GM12878 (cell line): ENCODE results near the gene MGAT4B. TPM values are rescaled to one million over a fixed set of nuclear protein-coding genes. Genes with fewer than 3 reads are reported as not detected.

Source experiments
- ATAC-seq: fragments of 200-7000 bp; cut with Tn5 transposase; 3 replicates; pipeline ENCODE4 v1.9.1; 2020; ENCODE audit warnings: mild to moderate bottlenecking, moderate library complexity
- BruUV-seq: library from RNA; stranded (reverse); fragments of 400-500 nt; replicated peaks from 2 replicates; lab custom pipeline; 2021; lab: Mats Ljungman, UMichigan
- CTCF ChIA-PET: fragments of 300-600 bp; sonication (Branson Sonifier 250); formaldehyde crosslinking; extraction: SDS; loops from one replicate; lab custom pipeline; 2021; ENCODE audit warnings: inconsistent platforms; lab: Yijun Ruan, JAX
- POLR2A ChIA-PET: fragments of 350-600 bp; formaldehyde crosslinking; extraction: SDS; loops from one replicate; lab custom pipeline; 2021; ENCODE audit warnings: inconsistent platforms; lab: Charles Lee
- RAD21 ChIA-PET: fragments of 300-600 bp; sonication (Branson Sonifier 250); formaldehyde crosslinking; loops from one replicate; lab custom pipeline; 2023; ENCODE audit warnings: antibody characterized with exemption; ENCODE audit not compliant: unreplicated experiment; lab: Charles Lee
- SMC1A ChIA-PET: fragments of 300-600 bp; sonication (Branson Sonifier 250); formaldehyde crosslinking; loops from one replicate; lab custom pipeline; 2023; ENCODE audit not compliant: unreplicated experiment, uncharacterized antibody; lab: Charles Lee
- DNase-seq: peaks from one replicate; pipeline ENCODE4 v3.0.0-alpha.2; 2011; ENCODE audit warnings: low read depth, low spot score
- FAIRE-seq: peaks from 3 replicates; lab custom pipeline; 2011; peaks lifted over from hg19 to GRCh38; lab: Jason Lieb, UNC
- H2AFZ ChIP-seq: 2 replicates; pipeline ENCODE4 v1.6.0; 2011; ENCODE audit warnings: low read depth, low read length, control low read depth; ENCODE audit not compliant: control insufficient read depth
- H3K27ac ChIP-seq: 2 replicates; pipeline ENCODE4 v1.5.1; 2011; ENCODE audit warnings: control low read depth; ENCODE audit not compliant: control insufficient read depth, insufficient read depth
- H3K27me3 ChIP-seq, 2 experiments: replicated peaks in 1 of 2; 2 replicates each; pipeline versions ENCODE4 v1.6.0 to v1.6.1; 2011; ENCODE audit warnings: low read length in 1 of 2; ENCODE audit not compliant: control insufficient read depth in 2 of 2, insufficient read depth in 2 of 2
- H3K36me3 ChIP-seq, 2 experiments: 2 replicates each; pipeline ENCODE4 v1.5.1; 2011; ENCODE audit warnings: low read length in 1 of 2; ENCODE audit not compliant: control insufficient read depth in 2 of 2, insufficient read depth in 2 of 2
- H3K4me1 ChIP-seq: 2 replicates; pipeline ENCODE4 v1.6.1; 2011; ENCODE audit warnings: mild to moderate bottlenecking, low read length, moderate library complexity, mixed read lengths; ENCODE audit not compliant: control insufficient read depth, insufficient read depth
- H3K4me2 ChIP-seq: 2 replicates; pipeline ENCODE4 v1.6.0; 2011; ENCODE audit warnings: control low read depth; ENCODE audit not compliant: control insufficient read depth, insufficient read depth
- H3K4me3 ChIP-seq: fragments of 200-600 bp; sonication (generic); 2 replicates; pipeline ENCODE4 v1.5.1; 2016
- H3K79me2 ChIP-seq: 2 replicates; pipeline ENCODE4 v1.6.0; 2011; ENCODE audit warnings: low read length; ENCODE audit not compliant: control insufficient read depth, insufficient read depth
- H3K9ac ChIP-seq: 2 replicates; pipeline ENCODE4 v1.8.0; 2011; ENCODE audit warnings: low read length, control low read depth, mixed read lengths; ENCODE audit not compliant: control insufficient read depth, insufficient read depth
- H3K9me3 ChIP-seq: replicated peaks from 3 replicates; pipeline ENCODE4 v1.5.1; 2011; ENCODE audit warnings: mild to moderate bottlenecking, low read length; ENCODE audit not compliant: control insufficient read depth, insufficient read depth
- H4K20me1 ChIP-seq: 2 replicates; pipeline ENCODE4 v1.6.0; 2011; ENCODE audit not compliant: control insufficient read depth, insufficient read depth
- BCL11A ChIP-seq: IDR thresholded peaks from 2 replicates; pipeline ENCODE4 v1.6.1; 2011; ENCODE audit warnings: low read depth, low read length
- CBFB ChIP-seq: IDR thresholded peaks from 2 replicates; pipeline ENCODE4 v1.6.1; 2016; ENCODE audit warnings: antibody characterized with exemption, low read depth
- CTCF ChIP-seq, 3 experiments: IDR thresholded peaks in 2 of 3; conservative IDR thresholded peaks in 1 of 3; 2 replicates each; pipeline ENCODE4 v1.5.1; 2011; ENCODE audit warnings: low read depth in 3 of 3, low read length in 3 of 3, mild to moderate bottlenecking in 3 of 3, control low read depth in 2 of 3, moderate library complexity in 2 of 3, inconsistent platforms in 1 of 3, mixed read lengths in 1 of 3; ENCODE audit not compliant: control insufficient read depth in 2 of 3, insufficient read depth in 1 of 3; ENCODE audit errors: extremely low read depth in 1 of 3
- CUX1 ChIP-seq: IDR thresholded peaks from 2 replicates; pipeline ENCODE4 v1.6.1; 2012; ENCODE audit warnings: improper control_type of control experiment, low read depth, low read length; ENCODE audit not compliant: insufficient replicate concordance
- KAT2A ChIP-seq: conservative IDR thresholded peaks from 2 replicates; pipeline ENCODE4 v1.6.1; 2011; ENCODE audit warnings: low read depth, low read length; ENCODE audit not compliant: control insufficient read depth
- NR2F1 ChIP-seq: fragments of 450-650 bp; conservative IDR thresholded peaks from 2 replicates; pipeline ENCODE4 v1.6.1; 2017; ENCODE audit warnings: mild to moderate bottlenecking
- PRDM15 ChIP-seq: fragments of 450-650 bp; formaldehyde crosslinking; IDR thresholded peaks from 2 replicates; pipeline ENCODE4 v1.4.0; 2020; ENCODE audit warnings: mild to moderate bottlenecking, moderate library complexity
- RB1 ChIP-seq: fragments of 450-650 bp; formaldehyde crosslinking; IDR thresholded peaks from 2 replicates; pipeline ENCODE4 v1.6.1; 2017; ENCODE audit warnings: mild to moderate bottlenecking, borderline replicate concordance
- SMAD5 ChIP-seq: IDR thresholded peaks from 2 replicates; pipeline ENCODE4 v1.6.1; 2016; ENCODE audit warnings: antibody characterized with exemption, low read depth
- ZNF274 ChIP-seq: IDR thresholded peaks from one replicate; pipeline ENCODE4 v1.8.0; 2011; ENCODE audit not compliant: insufficient read length, insufficient read depth
- WGBS: methylation state at CpG from one replicate; pipeline ENCODE4 v1.1.6; 2016; ENCODE audit warnings: low lambda C conversion rate; ENCODE audit not compliant: insufficient replicate concordance, insufficient coverage; ENCODE audit errors: missing lambda C conversion rate; 5-methylcytosine and 5-hydroxymethylcytosine counted together
- in situ Hi-C: fragments of 300-500 bp; cut with MboI; formaldehyde crosslinking; loops from 9 replicates; pipeline ENCODE4 v1.14.3; 2018; ENCODE audit warnings: mixed read lengths
- intact Hi-C: fragments of 100-400 bp; cut with micrococcal nuclease; formaldehyde crosslinking; loops from one replicate; pipeline ENCODE4 v1.14.2; 2022; ENCODE audit not compliant: unreplicated experiment
- polyA plus RNA-seq, 11 experiments: library from polyadenylated mRNA; depleted of rRNA in 4 of 11; unstranded in 6 of 11; stranded (reverse) in 5 of 11; fragments of >200 nt; fragmentation: Nextera tagmentation in 4 of 11; fragmentation: Illumina TruSeq in 1 of 11; extraction: Ambion mirVana in 4 of 11; extraction: Trizol in 1 of 11; gene quantifications; 1 replicate in 1 of 11; 2 replicates in 10 of 11; pipeline versions ENCODE4 v1.2.1 to v1.2.3, GENCODE V29; 2011 to 2016; ENCODE audit warnings: inconsistent platforms in 2 of 11, missing spikeins in 2 of 11, low read depth in 1 of 11
- total RNA-seq, 4 experiments: library from RNA; depleted of rRNA in 3 of 4; stranded (reverse); fragments of >200 nt in 3 of 4; fragmentation: Illumina TruSeq in 1 of 4; extraction: Trizol in 1 of 4; gene quantifications; 2 replicates each; pipeline versions ENCODE4 v1.2.1 to v1.2.3, GENCODE V29; 2013 to 2021

The MGAT4B gene
- total and polyA plus RNA-seq, 10 of the 15 experiments (the other 5 are each of a cell fraction or from before 2014, with no cell fraction given) = 0.60 to 82.5 (median 34.4) TPM; not detected in 1

- TF ChIP-seq PRDM15 (CRISPR knock-in tag) (no peak), CBFB (no peak), ZNF274 (no peak), KAT2A (no peak)
These were observed 10.8 kb upstream of the MGAT4B start (continued) for GRCh38 chr5:179817470-179817840.

GRCh38 chr5:179816796-179817469, 10.3 kb upstream of the MGAT4B start:
- Histone ChIP-seq H4K20me1 (peaks cover 1% of the 10 kb centered on the region; the same call in 1 of the 2 replicates), H3K4me3 (peak overlapping the region; percentile 41; the same call in 1 of the 2 replicates), H3K27me3 (no peaks in the 10 kb centered on the region), H3K9me3 (no peaks in the 10 kb centered on the region), H3K9ac (peak overlapping the region; percentile 58; the same call in 1 of the 2 replicates), H3K4me1 (peaks cover 29% of the 10 kb centered on the region), H3K4me2 (peak overlapping the region; percentile 91), H3K79me2 (peaks cover 16% of the 10 kb centered on the region), H2AFZ (peak overlapping the region; percentile 64), H3K36me3 (no peaks in the 10 kb centered on the region; a peak in 1 of 4 replicates), H3K27ac (no peak overlapping the region)
- 6% methylated on average over 48 of the region's 72 CpGs for WGBS
- in situ Hi-C loops = loop anchor here (10.0 to 25.0 kb wide), 2 partner anchors 995 to 1692 kb away; partner anchors contain the start of gene MGAT1
- DNase-seq (no peak), FAIRE-seq (no peak), ATAC-seq (no peak)
- BruUV-seq = no TSS peak
- POLR2A ChIA-PET = no interaction called here
- RAD21 ChIA-PET = interaction anchor here (1.1 to 1.7 kb wide), 2 partner anchors 13 to 15 kb away, joined by 3 to 4 read pairs; no protein-coding TSS in a partner anchor
- SMC1A ChIA-PET = no interaction called here
- intact Hi-C loops = no loop called here
- CTCF ChIA-PET = interaction anchor here (0.9 kb wide), 1 partner anchor 101 kb away, joined by 3 read pairs; no protein-coding TSS in a partner anchor
- TF ChIP-seq SMAD5 (no peak), BCL11A (no peak), NR2F1 (peak; percentile 12; the same call in 1 of the 2 replicates), RB1 (no peak), CTCF (IDR thresholded peaks at IDR 0.05 in 2 of 3, conservative IDR thresholded peaks at IDR 0.05 in 1 of 3; ENCODE audit: control insufficient read depth in 2 of 3, extremely low read depth in 1 of 3, insufficient read depth in 1 of 3, low read depth in 3 of 3, low read length in 3 of 3) (0 out of 6 replicates have a peak, but pooled peaks of 2 of the 3 experiments have one; percentile 6 to 13), CUX1 (no peak)
